Parathyroid adenoma (tissue), 2 donors: Measurements from ENCODE around the gene POU6F2.

Source experiments
- H2AFZ ChIP-seq: fragments of 300-600 bp; sonication (generic); one replicate; pipeline ENCODE4 v1.7.0; 2017; ENCODE audit warnings: antibody characterized with exemption, mild to moderate bottlenecking
- H3K27ac ChIP-seq: fragments of 300-600 bp; sonication (generic); one replicate; pipeline ENCODE4 v1.7.0; 2017
- H3K27me3 ChIP-seq: fragments of 300-600 bp; sonication (generic); one replicate; pipeline ENCODE4 v1.7.0; 2017; ENCODE audit warnings: low read length; ENCODE audit not compliant: control insufficient read depth, insufficient read depth
- H3K36me3 ChIP-seq: fragments of 300-600 bp; sonication (generic); one replicate; pipeline ENCODE4 v1.7.0; 2017; ENCODE audit warnings: low read length; ENCODE audit not compliant: control insufficient read depth, insufficient read depth
- H3K4me1 ChIP-seq: fragments of 300-600 bp; sonication (generic); one replicate; pipeline ENCODE4 v1.7.0; 2017; ENCODE audit warnings: control low read depth
- H3K4me2 ChIP-seq: fragments of 300-600 bp; sonication (generic); one replicate; pipeline ENCODE4 v1.7.0; 2017; ENCODE audit warnings: low read length
- H3K4me3 ChIP-seq: fragments of 300-600 bp; sonication (generic); one replicate; pipeline ENCODE4 v1.7.0; 2017; ENCODE audit warnings: low read depth, low read length
- H3K79me2 ChIP-seq: fragments of 300-600 bp; sonication (generic); one replicate; pipeline ENCODE4 v1.7.0; 2017; ENCODE audit warnings: control low read depth
- H3K9ac ChIP-seq: fragments of 300-600 bp; sonication (generic); one replicate; pipeline ENCODE4 v1.7.0; 2017; ENCODE audit warnings: mild to moderate bottlenecking
- H3K9me3 ChIP-seq: fragments of 300-600 bp; sonication (generic); one replicate; pipeline ENCODE4 v1.7.0; 2017; ENCODE audit warnings: low read length; ENCODE audit not compliant: control insufficient read depth
- TF ChIP-seq, protein P1 (sequence below): fragments of 300-600 bp; sonication (generic); IDR thresholded peaks from one replicate; pipeline ENCODE4 v1.7.0; 2017; ENCODE audit warnings: antibody characterized with exemption, mild to moderate bottlenecking
- donor health status: primary hyperparathyroidism.

Gene POU6F2

GRCh38 chr7:39406467-39406866 is 428.8 kb downstream of the POU6F2 start:
- H3K4me1 ChIP-seq = no peaks in the 10 kb centered on the region
- no peak overlapping the region for H3K9ac ChIP-seq
- no peaks in the 10 kb centered on the region for H3K27me3 ChIP-seq
- H3K4me2 ChIP-seq = no peak overlapping the region
- no peaks in the 10 kb centered on the region for H3K9me3 ChIP-seq
- H3K79me2 ChIP-seq = no peaks in the 10 kb centered on the region
- H3K4me3 ChIP-seq = no peak overlapping the region
- H3K36me3 ChIP-seq = no peaks in the 10 kb centered on the region
- H3K27ac ChIP-seq = no peak overlapping the region
- TF ChIP-seq, protein P1, sequence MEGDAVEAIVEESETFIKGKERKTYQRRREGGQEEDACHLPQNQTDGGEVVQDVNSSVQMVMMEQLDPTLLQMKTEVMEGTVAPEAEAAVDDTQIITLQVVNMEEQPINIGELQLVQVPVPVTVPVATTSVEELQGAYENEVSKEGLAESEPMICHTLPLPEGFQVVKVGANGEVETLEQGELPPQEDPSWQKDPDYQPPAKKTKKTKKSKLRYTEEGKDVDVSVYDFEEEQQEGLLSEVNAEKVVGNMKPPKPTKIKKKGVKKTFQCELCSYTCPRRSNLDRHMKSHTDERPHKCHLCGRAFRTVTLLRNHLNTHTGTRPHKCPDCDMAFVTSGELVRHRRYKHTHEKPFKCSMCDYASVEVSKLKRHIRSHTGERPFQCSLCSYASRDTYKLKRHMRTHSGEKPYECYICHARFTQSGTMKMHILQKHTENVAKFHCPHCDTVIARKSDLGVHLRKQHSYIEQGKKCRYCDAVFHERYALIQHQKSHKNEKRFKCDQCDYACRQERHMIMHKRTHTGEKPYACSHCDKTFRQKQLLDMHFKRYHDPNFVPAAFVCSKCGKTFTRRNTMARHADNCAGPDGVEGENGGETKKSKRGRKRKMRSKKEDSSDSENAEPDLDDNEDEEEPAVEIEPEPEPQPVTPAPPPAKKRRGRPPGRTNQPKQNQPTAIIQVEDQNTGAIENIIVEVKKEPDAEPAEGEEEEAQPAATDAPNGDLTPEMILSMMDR = no peak
- no peak overlapping the region for H2AFZ ChIP-seq

DNA sequence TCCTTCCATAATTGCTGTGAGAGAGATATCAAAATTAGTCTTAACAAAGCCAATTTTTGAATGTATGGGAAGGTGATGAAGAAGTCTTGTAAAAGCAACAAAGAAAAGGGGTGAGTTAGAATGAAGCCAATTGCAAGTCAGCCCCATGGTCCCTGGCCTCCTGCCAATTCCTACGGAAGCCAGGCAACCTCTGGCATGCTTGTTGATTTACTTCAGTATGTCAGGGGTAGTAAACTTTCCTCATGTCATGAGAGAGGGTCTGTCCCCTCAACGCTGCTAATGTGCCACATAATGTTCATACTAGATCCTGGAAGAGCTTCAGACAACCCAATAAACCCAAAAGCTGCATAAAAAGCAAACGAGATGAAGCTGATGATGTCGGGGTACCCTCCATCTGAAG is 429.4 kb downstream of the POU6F2 start:
- no peak overlapping the region for H3K4me2 ChIP-seq
- no peaks in the 10 kb centered on the region for H3K9me3 ChIP-seq
- H3K36me3 ChIP-seq = no peaks in the 10 kb centered on the region
- no peak overlapping the region for H2AFZ ChIP-seq
- TF ChIP-seq, protein P1 = no peak
- no peak overlapping the region for H3K9ac ChIP-seq
- no peaks in the 10 kb centered on the region for H3K4me1 ChIP-seq
- H3K27me3 ChIP-seq = no peaks in the 10 kb centered on the region
- no peak overlapping the region for H3K27ac ChIP-seq
- no peaks in the 10 kb centered on the region for H3K79me2 ChIP-seq
- no peak overlapping the region for H3K4me3 ChIP-seq

DNA sequence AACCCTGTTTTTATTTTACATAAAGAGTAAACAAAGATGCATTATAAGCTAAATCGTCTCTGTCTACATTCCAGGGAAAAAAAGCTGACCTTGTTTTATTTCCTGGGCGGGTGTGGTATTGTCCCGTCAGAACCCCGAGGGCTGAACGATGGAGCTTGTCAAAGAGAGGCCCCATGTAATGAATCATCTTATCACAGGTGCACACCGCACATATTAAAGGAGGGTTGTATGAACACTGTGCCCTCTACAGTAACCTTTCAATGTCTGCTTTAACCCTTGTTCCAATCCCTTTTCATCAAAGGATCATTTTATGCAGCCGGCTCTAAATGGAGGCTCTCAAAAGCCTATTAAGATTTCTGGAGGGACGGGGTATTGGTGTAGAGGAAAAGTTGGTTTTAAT is 430.0 kb downstream of the POU6F2 start:
- H3K27me3 ChIP-seq = no peaks in the 10 kb centered on the region
- H3K79me2 ChIP-seq = no peaks in the 10 kb centered on the region
- no peak overlapping the region for H3K27ac ChIP-seq
- no peak overlapping the region for H2AFZ ChIP-seq
- H3K9me3 ChIP-seq = no peaks in the 10 kb centered on the region
- no peak overlapping the region for H3K9ac ChIP-seq
- no peak overlapping the region for H3K4me3 ChIP-seq
- TF ChIP-seq, protein P1 = no peak
- H3K36me3 ChIP-seq = no peaks in the 10 kb centered on the region
- no peak overlapping the region for H3K4me2 ChIP-seq
- no peaks in the 10 kb centered on the region for H3K4me1 ChIP-seq

DNA sequence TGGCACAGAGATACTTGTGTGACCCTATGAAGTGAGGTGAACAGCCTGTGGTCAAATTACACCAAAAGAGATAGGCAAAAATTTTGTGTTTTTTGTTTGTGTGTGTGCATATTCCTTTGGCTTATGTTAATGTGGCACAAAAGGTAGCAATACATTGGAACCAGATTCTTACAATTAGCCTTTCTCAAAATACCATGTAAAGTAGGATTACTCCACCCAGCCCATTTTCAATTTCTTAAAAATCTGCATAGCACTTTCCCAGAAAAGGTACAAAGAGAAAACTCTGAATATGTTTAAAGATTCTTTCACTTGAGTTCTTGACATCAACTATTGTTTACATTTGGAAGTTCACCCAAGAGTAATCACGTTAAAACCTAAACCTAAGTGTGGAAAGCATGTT is 431.2 kb downstream of the POU6F2 start:
- TF ChIP-seq, protein P1 = no peak
- Histone ChIP-seq H3K9ac (no peak overlapping the region), H3K27me3 (no peaks in the 10 kb centered on the region), H3K4me2 (no peak overlapping the region), H3K4me3 (no peak overlapping the region), H3K27ac (no peak overlapping the region), H2AFZ (no peak overlapping the region), H3K9me3 (no peaks in the 10 kb centered on the region), H3K36me3 (no peaks in the 10 kb centered on the region), H3K4me1 (no peaks in the 10 kb centered on the region), H3K79me2 (no peaks in the 10 kb centered on the region)

DNA sequence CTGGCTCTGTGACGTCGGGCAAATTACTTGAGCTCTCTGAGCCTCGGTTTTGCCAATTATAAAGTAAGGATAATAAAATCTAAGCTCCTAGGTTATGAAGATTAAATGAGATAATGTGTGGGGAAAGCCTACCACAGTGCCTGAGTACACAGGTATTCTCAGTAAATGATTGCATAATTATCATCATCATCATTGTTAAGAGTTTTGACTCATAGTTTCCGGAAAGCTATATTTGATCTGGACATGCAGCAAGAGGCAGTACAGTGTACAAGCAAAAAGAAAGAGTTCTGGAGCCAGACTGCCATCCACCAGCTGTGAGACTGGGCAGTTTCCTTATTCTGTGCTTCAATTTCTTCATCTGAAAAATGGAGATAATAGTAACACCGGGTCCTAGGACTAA is 432.9 kb downstream of the POU6F2 start:
- no peak overlapping the region for H3K4me2 ChIP-seq
- H3K9me3 ChIP-seq = no peaks in the 10 kb centered on the region
- no peak overlapping the region for H3K27ac ChIP-seq
- H2AFZ ChIP-seq = no peak overlapping the region
- no peaks in the 10 kb centered on the region for H3K36me3 ChIP-seq
- no peaks in the 10 kb centered on the region for H3K27me3 ChIP-seq
- H3K9ac ChIP-seq = no peak overlapping the region
- TF ChIP-seq, protein P1 = no peak
- no peak overlapping the region for H3K4me3 ChIP-seq
- no peaks in the 10 kb centered on the region for H3K79me2 ChIP-seq
- no peaks in the 10 kb centered on the region for H3K4me1 ChIP-seq
